Right cardiac atrium (tissue), 5 donors: ENCODE measurements around the gene EBF3. TPM values are rescaled to one million over a fixed set of nuclear protein-coding genes. Genes with fewer than 3 reads are reported as not detected.
A peak's percentile ranks its signal among the peaks of the same experiment; 100 is the strongest.

Experiments
- ATAC-seq, 2 donors: fragments of 200-7000 bp; cut with Tn5 transposase; one replicate each; pipeline versions ENCODE4 v1.8.0 to v1.9.1; 2020; ENCODE audit warnings: moderate library complexity in 2 of 2, mild to moderate bottlenecking in 1 of 2
- DNase-seq, 3 donors: peaks; one replicate each; pipeline ENCODE4 v3.0.0-alpha.2; 2020
- H3K27ac ChIP-seq: one replicate; pipeline ENCODE4 v1.5.1; 2013; ENCODE audit warnings: mild to moderate bottlenecking, low read length, control low read depth, moderate library complexity
- H3K27me3 ChIP-seq: one replicate; pipeline ENCODE4 v1.6.1; 2013; ENCODE audit not compliant: control insufficient read depth, insufficient read depth
- H3K4me1 ChIP-seq: one replicate; pipeline ENCODE4 v1.6.1; 2013; ENCODE audit warnings: low read length; ENCODE audit not compliant: control insufficient read depth, insufficient read depth
- H3K4me3 ChIP-seq: one replicate; pipeline ENCODE4 v1.5.1; 2013; ENCODE audit warnings: low read length, control low read depth
- H3K9me3 ChIP-seq: one replicate; pipeline ENCODE4 v1.6.1; 2013; ENCODE audit warnings: low read length; ENCODE audit not compliant: control insufficient read depth
- WGBS: extraction: QIAGEN DNeasy Blood & Tissue Kit; methylation state at CpG from one replicate; pipeline ENCODE4 v1.1.7; 2013; 5-methylcytosine and 5-hydroxymethylcytosine counted together
- intact Hi-C, 4 donors: fragments of 100-400 bp; cut with DNase I; formaldehyde crosslinking; loops; one replicate each; pipeline versions ENCODE4 v1.11.0 to v1.14.0; 2022 to 2023
- polyA plus RNA-seq: library from polyadenylated mRNA; stranded (reverse); fragments of 200-250 nt; gene quantifications from one replicate; pipeline ENCODE4 v1.2.3, GENCODE V29; 2013
- total RNA-seq, 4 donors: library from RNA; stranded (reverse); fragmentation: NEBNext Ultra II Directional; extraction: Animal tissue kit (Norgen Biotek cat#: 25700); gene quantifications; one replicate each; pipeline ENCODE4 v1.2.1, GENCODE V29; 2021
- donor health status: healthy with polysubstance abuse.
- donor health status: DM: no; HTN: yes; CAD: no.
- donor health status: DM: no; HTN: no; CAD: no.
- donor health status: DM: no; HTN: yes; CAD: no; lungs with severe emphysema.
- donor health status: DM: yes; HTN: yes; CAD: no.

The EBF3 gene
- total and polyA plus RNA-seq, 5 donors, result 4.4 to 9.7 (median 8.5) TPM

GRCh38 chr10:129970465-129971364 lies 6.6 kb upstream of the EBF3 start:
- ATAC-seq (no peak), DNase-seq (peak in 2 of 3 donors; percentile 71 to 72)
- H3K27me3 ChIP-seq, result no peaks in the 10 kb centered on the region
- WGBS, result 2% methylated on average over 58 of the region's 58 CpGs
- intact Hi-C loops, result loop anchor here (5.0 to 10.0 kb wide), 2 partner anchors 936 to 938 kb away; no protein-coding TSS in a partner anchor
- no peak overlapping the region for H3K27ac ChIP-seq
- H3K4me1 ChIP-seq, result no peaks in the 10 kb centered on the region
- H3K9me3 ChIP-seq, result no peaks in the 10 kb centered on the region
- H3K4me3 ChIP-seq, result peak overlapping the region; percentile 62

GRCh38 chr10:129969911-129970464 lies 5.9 kb upstream of the EBF3 start:
- no peak for DNase-seq
- H3K27me3 ChIP-seq, result no peaks in the 10 kb centered on the region
- peak overlapping the region; percentile 62 for H3K4me3 ChIP-seq
- H3K4me1 ChIP-seq, result no peaks in the 10 kb centered on the region
- no peak overlapping the region for H3K27ac ChIP-seq
- no peak for ATAC-seq
- intact Hi-C loops, result loop anchor here (5.0 to 10.0 kb wide), 3 partner anchors 88 to 938 kb away; no protein-coding TSS in a partner anchor
- 5% methylated on average over 14 of the region's 14 CpGs for WGBS
- no peaks in the 10 kb centered on the region for H3K9me3 ChIP-seq

GRCh38 chr10:129969184-129969910 lies 5.3 kb upstream of the EBF3 start:
- DNase-seq (peak in 1 of 3 donors; percentile 59), ATAC-seq (no peak)
- Histone ChIP-seq H3K4me1 (no peaks in the 10 kb centered on the region), H3K27ac (no peak overlapping the region), H3K4me3 (peak overlapping the region; percentile 35), H3K27me3 (no peaks in the 10 kb centered on the region), H3K9me3 (no peaks in the 10 kb centered on the region)
- WGBS, result 3% methylated on average over 68 of the region's 68 CpGs
- intact Hi-C loops, result loop anchor here in 1 of 4 donors (5.0 kb wide), 1 partner anchor 87 kb away; no protein-coding TSS in a partner anchor

GRCh38 chr10:129968853-129969183 lies 4.7 kb upstream of the EBF3 start:
- Histone ChIP-seq H3K27ac (no peak overlapping the region), H3K4me1 (no peaks in the 10 kb centered on the region), H3K4me3 (peak overlapping the region; percentile 35), H3K27me3 (no peaks in the 10 kb centered on the region), H3K9me3 (no peaks in the 10 kb centered on the region)
- DNase-seq (peak; percentile 66 to 88 (median 87)), ATAC-seq (peak; percentile 16 to 44)
- intact Hi-C loops, result loop anchor here in 1 of 4 donors (5.0 kb wide), 1 partner anchor 87 kb away; no protein-coding TSS in a partner anchor
- 7% methylated on average over 15 of the region's 15 CpGs for WGBS

- Histone ChIP-seq H3K4me3 (no peak overlapping the region), H3K4me1 (no peaks in the 10 kb centered on the region), H3K27me3 (no peaks in the 10 kb centered on the region), H3K9me3 (no peaks in the 10 kb centered on the region), H3K27ac (no peak overlapping the region)
- no peak for ATAC-seq
- intact Hi-C loops, result loop anchor here in 1 of 4 donors (5.0 kb wide), 1 partner anchor 86 kb away; no protein-coding TSS in a partner anchor
- peak in 1 of 3 donors; percentile 65 for DNase-seq
- 51% methylated on average over 62 of the region's 62 CpGs for WGBS
Measured at GRCh38 chr10:129968020-129968852, 4.2 kb upstream of the EBF3 start.

- H3K4me1 ChIP-seq, result no peaks in the 10 kb centered on the region
- H3K27ac ChIP-seq, result no peak overlapping the region
- peak in 1 of 3 donors; percentile 57 for DNase-seq
- H3K9me3 ChIP-seq, result no peaks in the 10 kb centered on the region
- H3K27me3 ChIP-seq, result no peaks in the 10 kb centered on the region
- intact Hi-C loops, result loop anchor here in 1 of 4 donors (5.0 kb wide), 1 partner anchor 85 kb away; no protein-coding TSS in a partner anchor
- no peak for ATAC-seq
- WGBS, result 56% methylated on average over 28 of the region's 28 CpGs
- no peak overlapping the region for H3K4me3 ChIP-seq
Measured at GRCh38 chr10:129967579-129968019, 3.5 kb upstream of the EBF3 start.

GRCh38 chr10:129966889-129967578 lies 3.0 kb upstream of the EBF3 start:
- no peaks in the 10 kb centered on the region for H3K9me3 ChIP-seq
- no peaks in the 10 kb centered on the region for H3K27me3 ChIP-seq
- intact Hi-C loops, result loop anchor here in 1 of 4 donors (5.0 kb wide), 1 partner anchor 85 kb away; no protein-coding TSS in a partner anchor
- ATAC-seq (no peak), DNase-seq (peak in 1 of 3 donors; percentile 58)
- H3K4me3 ChIP-seq, result no peak overlapping the region
- 52% methylated on average over 60 of the region's 60 CpGs for WGBS
- H3K4me1 ChIP-seq, result no peaks in the 10 kb centered on the region
- no peak overlapping the region for H3K27ac ChIP-seq

GRCh38 chr10:129966370-129966888 lies 2.4 kb upstream of the EBF3 start:
- Histone ChIP-seq H3K27ac (no peak overlapping the region), H3K27me3 (no peaks in the 10 kb centered on the region), H3K4me1 (no peaks in the 10 kb centered on the region), H3K9me3 (no peaks in the 10 kb centered on the region), H3K4me3 (no peak overlapping the region)
- intact Hi-C loops, result loop anchor here in 1 of 4 donors (5.0 kb wide), 1 partner anchor 84 kb away; no protein-coding TSS in a partner anchor
- DNase-seq (no peak), ATAC-seq (no peak)
- WGBS, result 55% methylated on average over 16 of the region's 16 CpGs

- DNase-seq, result no peak
- Histone ChIP-seq H3K4me3 (no peak overlapping the region), H3K9me3 (no peaks in the 10 kb centered on the region), H3K27me3 (no peaks in the 10 kb centered on the region), H3K27ac (no peak overlapping the region), H3K4me1 (no peaks in the 10 kb centered on the region)
- WGBS, result 45% methylated on average over 17 of the region's 17 CpGs
- ATAC-seq, result no peak
- intact Hi-C loops, result loop anchor here in 1 of 4 donors (5.0 kb wide), 1 partner anchor 84 kb away; no protein-coding TSS in a partner anchor
Measured at GRCh38 chr10:129965959-129966358, 1.9 kb upstream of the EBF3 start.
